OCI-LY7 (cell line): Measurements from ENCODE around the gene SF3B1.
A peak's percentile ranks its signal among the peaks of the same experiment; 100 is the strongest.

Experiments
- EZH2phosphoT487 ChIP-seq: fragments of 200-600 bp; sonication (generic); IDR thresholded peaks from 2 replicates; pipeline ENCODE4 v1.6.1; 2018; ENCODE audit warnings: low read depth, borderline replicate concordance, mild to moderate bottlenecking, mixed run types, antibody characterized with exemption, low read length, moderate library complexity, mixed read lengths
- TF ChIP-seq, protein P1 (sequence below): fragments of 200-600 bp; sonication (generic); conservative IDR thresholded peaks from 2 replicates; pipeline ENCODE4 v1.5.1; 2014; ENCODE audit warnings: mild to moderate bottlenecking, antibody characterized with exemption, low read length, moderate library complexity, mixed read lengths

DNA sequence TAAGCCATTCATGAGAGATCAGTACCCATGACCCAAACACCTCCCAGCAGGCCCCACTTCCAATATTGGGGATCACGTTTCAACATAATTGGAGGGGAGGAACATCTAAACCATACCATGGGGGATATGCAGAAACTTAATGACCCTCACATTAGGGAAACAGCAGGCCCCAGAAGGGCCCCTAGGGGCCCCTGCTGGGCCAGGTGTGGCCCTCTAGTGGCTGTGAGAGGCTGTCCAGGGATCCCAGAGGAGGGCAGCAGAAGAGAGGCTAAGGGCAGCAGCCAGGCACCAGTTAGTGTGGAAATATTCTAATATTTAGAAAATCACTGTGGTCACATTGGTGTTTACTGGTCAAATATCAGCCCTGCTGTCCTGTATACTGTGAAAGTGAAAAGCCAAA, 75.0 kb downstream of the SF3B1 start:
- TF ChIP-seq, protein P1, sequence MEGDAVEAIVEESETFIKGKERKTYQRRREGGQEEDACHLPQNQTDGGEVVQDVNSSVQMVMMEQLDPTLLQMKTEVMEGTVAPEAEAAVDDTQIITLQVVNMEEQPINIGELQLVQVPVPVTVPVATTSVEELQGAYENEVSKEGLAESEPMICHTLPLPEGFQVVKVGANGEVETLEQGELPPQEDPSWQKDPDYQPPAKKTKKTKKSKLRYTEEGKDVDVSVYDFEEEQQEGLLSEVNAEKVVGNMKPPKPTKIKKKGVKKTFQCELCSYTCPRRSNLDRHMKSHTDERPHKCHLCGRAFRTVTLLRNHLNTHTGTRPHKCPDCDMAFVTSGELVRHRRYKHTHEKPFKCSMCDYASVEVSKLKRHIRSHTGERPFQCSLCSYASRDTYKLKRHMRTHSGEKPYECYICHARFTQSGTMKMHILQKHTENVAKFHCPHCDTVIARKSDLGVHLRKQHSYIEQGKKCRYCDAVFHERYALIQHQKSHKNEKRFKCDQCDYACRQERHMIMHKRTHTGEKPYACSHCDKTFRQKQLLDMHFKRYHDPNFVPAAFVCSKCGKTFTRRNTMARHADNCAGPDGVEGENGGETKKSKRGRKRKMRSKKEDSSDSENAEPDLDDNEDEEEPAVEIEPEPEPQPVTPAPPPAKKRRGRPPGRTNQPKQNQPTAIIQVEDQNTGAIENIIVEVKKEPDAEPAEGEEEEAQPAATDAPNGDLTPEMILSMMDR, result peak; percentile 67
- TF ChIP-seq EZH2phosphoT487, result no peak
